Measurements from ENCODE around the gene ABCA4. TPM values are rescaled to one million over a fixed set of nuclear protein-coding genes. Genes with fewer than 3 reads are reported as not detected.

The ABCA4 gene
- total and polyA plus RNA-seq, 2 experiments from 2014 or later = 0.53 to 1.4 TPM

GRCh38 chr1:94110946-94111740, 9.8 kb downstream of the ABCA4 start:
- no peak for DNase-seq (ENCODE audit: low spot score)
- peaks cover 12% of the 10 kb centered on the region for H3K4me1 ChIP-seq (ENCODE audit: insufficient read depth)
- no peak overlapping the region for H2AFZ ChIP-seq
- no peak for TF ChIP-seq EZH2phosphoT487 (IDR thresholded peaks at IDR 0.05; ENCODE audit: low read depth, severe bottlenecking, unreplicated experiment)
- no peak for TF ChIP-seq CTCF (IDR thresholded peaks at IDR 0.05; ENCODE audit: poor library complexity)
- no peak for TF ChIP-seq EZH2 (IDR thresholded peaks at IDR 0.05; ENCODE audit: borderline replicate concordance)
- H3K27me3 ChIP-seq = no peaks in the 10 kb centered on the region
- no peaks in the 10 kb centered on the region for H3K79me2 ChIP-seq
- 88% methylated on average over 10 of the region's 10 CpGs for WGBS (ENCODE audit: low lambda C conversion rate, missing lambda C conversion rate)
- no peaks in the 10 kb centered on the region for H3K9me3 ChIP-seq (ENCODE audit: low read depth)
- no peak overlapping the region for H3K4me2 ChIP-seq
- H3K9me2 ChIP-seq (replicated peaks; ENCODE audit: insufficient read depth) = no peaks in the 10 kb centered on the region
- H3K4me3 ChIP-seq = no peak overlapping the region
- H3K27ac ChIP-seq = no peak overlapping the region
- no peaks in the 10 kb centered on the region for H3K36me3 ChIP-seq (replicated peaks; ENCODE audit: insufficient read depth, low read depth)
- no peaks in the 10 kb centered on the region for H4K20me1 ChIP-seq (ENCODE audit: insufficient read depth, poor library complexity, severe bottlenecking)

GRCh38 chr1:94110021-94110761, 10.8 kb downstream of the ABCA4 start:
- no peaks in the 10 kb centered on the region for H4K20me1 ChIP-seq (ENCODE audit: insufficient read depth, poor library complexity, severe bottlenecking)
- no peaks in the 10 kb centered on the region for H3K79me2 ChIP-seq
- no peaks in the 10 kb centered on the region for H3K9me3 ChIP-seq (ENCODE audit: low read depth)
- no peaks in the 10 kb centered on the region for H3K36me3 ChIP-seq (replicated peaks; ENCODE audit: insufficient read depth, low read depth)
- no peaks in the 10 kb centered on the region for H3K9me2 ChIP-seq (replicated peaks; ENCODE audit: insufficient read depth)
- DNase-seq (ENCODE audit: low spot score) = no peak
- H2AFZ ChIP-seq = no peak overlapping the region
- H3K4me3 ChIP-seq = no peak overlapping the region
- H3K4me2 ChIP-seq = no peak overlapping the region
- peaks cover 14% of the 10 kb centered on the region for H3K4me1 ChIP-seq (ENCODE audit: insufficient read depth)
- no peaks in the 10 kb centered on the region for H3K27me3 ChIP-seq
- TF ChIP-seq EZH2phosphoT487 (IDR thresholded peaks at IDR 0.05; ENCODE audit: low read depth, severe bottlenecking, unreplicated experiment) (no peak), EZH2 (IDR thresholded peaks at IDR 0.05; ENCODE audit: borderline replicate concordance) (no peak), CTCF (IDR thresholded peaks at IDR 0.05; ENCODE audit: poor library complexity) (no peak)
- WGBS (ENCODE audit: low lambda C conversion rate, missing lambda C conversion rate) = 89% methylated on average over 4 of the region's 4 CpGs
- H3K27ac ChIP-seq = no peak overlapping the region

- Histone ChIP-seq H3K4me2 (no peak overlapping the region), H3K27ac (no peak overlapping the region), H3K4me1 (ENCODE audit: insufficient read depth) (peaks cover 18% of the 10 kb centered on the region), H3K9me2 (replicated peaks; ENCODE audit: insufficient read depth) (no peaks in the 10 kb centered on the region), H2AFZ (no peak overlapping the region), H3K4me3 (no peak overlapping the region), H3K79me2 (no peaks in the 10 kb centered on the region), H3K9me3 (ENCODE audit: low read depth) (no peaks in the 10 kb centered on the region), H3K36me3 (replicated peaks; ENCODE audit: insufficient read depth, low read depth) (no peaks in the 10 kb centered on the region), H3K27me3 (no peaks in the 10 kb centered on the region), H4K20me1 (ENCODE audit: insufficient read depth, poor library complexity, severe bottlenecking) (no peaks in the 10 kb centered on the region)
- TF ChIP-seq EZH2 (IDR thresholded peaks at IDR 0.05; ENCODE audit: borderline replicate concordance) = no peak
- TF ChIP-seq EZH2phosphoT487 (IDR thresholded peaks at IDR 0.05; ENCODE audit: low read depth, severe bottlenecking, unreplicated experiment) = no peak
- no peak for TF ChIP-seq CTCF (IDR thresholded peaks at IDR 0.05; ENCODE audit: poor library complexity)
- DNase-seq (ENCODE audit: low spot score) = no peak
- 89% methylated on average over 4 of the region's 4 CpGs for WGBS (ENCODE audit: low lambda C conversion rate, missing lambda C conversion rate)
Observed at GRCh38 chr1:94109478-94109877, 11.5 kb downstream of the ABCA4 start.
